Islet of Langerhans (tissue), 1 donor: Measurements from ENCODE around the gene CBS.
"Not testable (repeated sequence)": the region's sequence is repeated elsewhere in the genome, so short reads cannot be mapped to it uniquely, and the experiment has no call there.

Experiments used
- FAIRE-seq: peaks from one replicate; lab custom pipeline; 2011; peaks lifted over from hg19 to GRCh38; lab: Jason Lieb, UNC

CBS gene

GRCh38 chr21:43024439-43025136 is 51.0 kb downstream of the CBS start:
- no peak for FAIRE-seq

GRCh38 chr21:43023175-43023574 is 52.5 kb downstream of the CBS start:
- no peak for FAIRE-seq

- FAIRE-seq, result no peak
These were observed 53.7 kb downstream of the CBS start for GRCh38 chr21:43021756-43022600.

GRCh38 chr21:43021191-43021590 is 54.4 kb downstream of the CBS start:
- no peak for FAIRE-seq

- FAIRE-seq, result no peak
These were observed 54.9 kb downstream of the CBS start for GRCh38 chr21:43020771-43021170.

- FAIRE-seq, result no peak
These were observed 55.5 kb downstream of the CBS start for GRCh38 chr21:43020177-43020576.

GRCh38 chr21:43018519-43018918 is 57.1 kb downstream of the CBS start:
- FAIRE-seq, result no peak

GRCh38 chr21:43016728-43017127 is 58.9 kb downstream of the CBS start:
- no peak for FAIRE-seq

- FAIRE-seq, result no peak
These were observed 59.6 kb downstream of the CBS start for GRCh38 chr21:43015906-43016540.

- no peak for FAIRE-seq
These were observed 63.0 kb downstream of the CBS start for GRCh38 chr21:43012596-43012995.

GRCh38 chr21:43006874-43007208 is 68.8 kb downstream of the CBS start:
- FAIRE-seq, result no peak

- FAIRE-seq, result not testable (repeated sequence)
These were observed 69.4 kb downstream of the CBS start for GRCh38 chr21:43006051-43006873.

GRCh38 chr21:43005635-43006034 is 70.0 kb downstream of the CBS start:
- no peak for FAIRE-seq

- no peak for FAIRE-seq
These were observed 70.7 kb downstream of the CBS start for GRCh38 chr21:43004926-43005325.
